CD14-positive monocyte (primary cell): ENCODE results near the gene JAM3. TPM values are rescaled to one million over a fixed set of nuclear protein-coding genes. Genes with fewer than 3 reads are reported as not detected.

ENCODE experiments used
- DNase-seq, 3 donors: peaks; one replicate each; pipeline ENCODE4 v3.0.0-alpha.2; 2011 to 2022
- H2AFZ ChIP-seq: 2 replicates; pipeline ENCODE4 v1.6.0; 2012; ENCODE audit warnings: mild to moderate bottlenecking, low read depth, low read length, inconsistent platforms; ENCODE audit not compliant: insufficient read depth, poor library complexity, severe bottlenecking
- H3K27ac ChIP-seq, 2 donors: 1 replicate in 1 of 2; 2 replicates in 1 of 2; pipeline ENCODE4 v1.5.1; 2012 to 2013; ENCODE audit warnings: low read length in 2 of 2, control low read depth in 1 of 2, inconsistent platforms in 1 of 2, low read depth in 1 of 2, mild to moderate bottlenecking in 1 of 2
- H3K27me3 ChIP-seq, 2 donors: one replicate each; pipeline versions ENCODE4 v1.6.0 to v1.6.1; 2011 to 2013; ENCODE audit warnings: low read length in 2 of 2; ENCODE audit not compliant: control insufficient read depth in 2 of 2, insufficient read depth in 2 of 2
- H3K36me3 ChIP-seq, 2 donors: replicated peaks in 1 of 2; 1 replicate in 1 of 2; 2 replicates in 1 of 2; pipeline versions ENCODE4 v1.5.1 to v1.6.1; 2012 to 2013; ENCODE audit warnings: low read length in 2 of 2, control low read depth in 1 of 2, inconsistent platforms in 1 of 2, mild to moderate bottlenecking in 1 of 2; ENCODE audit not compliant: insufficient read depth in 2 of 2, control insufficient read depth in 1 of 2
- H3K4me1 ChIP-seq, 2 donors: 1 replicate in 1 of 2; 2 replicates in 1 of 2; pipeline versions ENCODE4 v1.5.1 to v1.6.1; 2012 to 2013; ENCODE audit warnings: low read length in 2 of 2, control low read depth in 1 of 2, inconsistent platforms in 1 of 2, mild to moderate bottlenecking in 1 of 2, moderate library complexity in 1 of 2; ENCODE audit not compliant: insufficient read depth in 2 of 2, control insufficient read depth in 1 of 2
- H3K4me2 ChIP-seq: replicated peaks from 2 replicates; pipeline ENCODE3; 2012; ENCODE audit warnings: low read length, moderate library complexity, mild to moderate bottlenecking; ENCODE audit not compliant: poor library complexity, severe bottlenecking; ENCODE audit errors: extremely low read depth
- H3K4me3 ChIP-seq, 3 experiments: fragments of 200-600 bp in 1 of 3; sonication (generic) in 1 of 3; replicated peaks in 1 of 3; 1 replicate in 2 of 3; 2 replicates in 1 of 3; pipeline ENCODE4 v1.5.1; 2011 to 2013; ENCODE audit warnings: low read length in 3 of 3, mild to moderate bottlenecking in 3 of 3, control low read depth in 2 of 3, low read depth in 2 of 3, inconsistent platforms in 1 of 3, moderate library complexity in 1 of 3
- H3K79me2 ChIP-seq: 2 replicates; pipeline ENCODE4 v1.6.0; 2012; ENCODE audit warnings: mild to moderate bottlenecking, control low read depth, inconsistent platforms, low read length, moderate library complexity; ENCODE audit not compliant: insufficient read depth
- H3K9ac ChIP-seq: 2 replicates; pipeline ENCODE4 v1.6.0; 2017; ENCODE audit warnings: low read length, mild to moderate bottlenecking; ENCODE audit not compliant: insufficient read depth, poor library complexity, severe bottlenecking
- H3K9me3 ChIP-seq, 2 donors: replicated peaks in 1 of 2; 1 replicate in 1 of 2; 2 replicates in 1 of 2; pipeline versions ENCODE4 v1.5.1 to v1.6.1; 2012 to 2013; ENCODE audit warnings: low read length in 2 of 2, control low read depth in 1 of 2; ENCODE audit not compliant: control insufficient read depth in 1 of 2, insufficient read depth in 1 of 2
- H4K20me1 ChIP-seq: 2 replicates; pipeline ENCODE4 v1.6.0; 2012; ENCODE audit warnings: mild to moderate bottlenecking, low read length, control low read depth, moderate library complexity; ENCODE audit not compliant: insufficient read depth
- H3K27ac Mint-ChIP-seq, 7 donors: one replicate each; pipeline ENCODE4 v1.8.0; 2020; ENCODE audit warnings: mild to moderate bottlenecking in 7 of 7, mixed read lengths in 7 of 7, moderate library complexity in 6 of 7, inconsistent platforms in 2 of 7
- H3K27me3 Mint-ChIP-seq, 3 donors: one replicate each; pipeline ENCODE4 v1.8.0; 2021 to 2022; ENCODE audit warnings: low read depth in 3 of 3, mild to moderate bottlenecking in 3 of 3, mixed read lengths in 3 of 3, moderate library complexity in 3 of 3, inconsistent platforms in 1 of 3
- H3K36me3 Mint-ChIP-seq, 2 donors: one replicate each; pipeline ENCODE4 v1.8.0; 2020; ENCODE audit warnings: mixed read lengths in 2 of 2, inconsistent platforms in 1 of 2, mild to moderate bottlenecking in 1 of 2
- H3K4me1 Mint-ChIP-seq: one replicate; pipeline ENCODE4 v1.8.0; 2020; ENCODE audit warnings: mild to moderate bottlenecking, mixed read lengths
- H3K4me3 Mint-ChIP-seq, 2 donors: one replicate each; pipeline ENCODE4 v1.8.0; 2020; ENCODE audit warnings: mild to moderate bottlenecking in 2 of 2, mixed read lengths in 2 of 2, moderate library complexity in 1 of 2
- H3K9me3 Mint-ChIP-seq, 7 donors: one replicate each; pipeline ENCODE4 v1.8.0; 2020 to 2022; ENCODE audit warnings: mixed read lengths in 7 of 7, mild to moderate bottlenecking in 6 of 7, moderate library complexity in 6 of 7, inconsistent platforms in 2 of 7
- CTCF ChIP-seq: fragments of 200-600 bp; IDR thresholded peaks from one replicate; pipeline ENCODE4 v1.8.0; 2022; ENCODE audit warnings: antibody characterized with exemption, mild to moderate bottlenecking
- WGBS: methylation state at CpG from one replicate; pipeline ENCODE4 v1.1.5; 2013; ENCODE audit warnings: missing lambda C conversion rate; ENCODE audit not compliant: insufficient coverage; 5-methylcytosine and 5-hydroxymethylcytosine counted together
- intact Hi-C, 2 donors: fragments of 100-400 bp; cut with micrococcal nuclease; formaldehyde crosslinking; loops; one replicate each; pipeline versions ENCODE4 v1.15.0 to v1.15.1; 2023
- polyA plus RNA-seq, 3 donors: library from polyadenylated mRNA; depleted of rRNA in 1 of 3; unstranded in 2 of 3; stranded (reverse) in 1 of 3; fragments of 300-500 nt in 2 of 3; fragments of >200 nt in 1 of 3; fragmentation: Illumina TruSeq in 2 of 3; gene quantifications; 1 replicate in 2 of 3; 2 replicates in 1 of 3; pipeline ENCODE4 v1.2.3, GENCODE V29; 2012 to 2021

JAM3 gene
- polyA plus RNA-seq, 3 donors, result 0.03 to 0.25 (median 0.12) TPM

- Histone ChIP-seq H4K20me1 (no peaks in the 10 kb centered on the region), H3K27ac (no peak overlapping the region), H3K4me1 (no peaks in the 10 kb centered on the region), H3K36me3 (no peaks in the 10 kb centered on the region), H3K27me3 (peaks cover 42% of the 10 kb centered on the region in 2 donors), H2AFZ (no peak overlapping the region), H3K9me3 (peaks cover 0 to 17% of the 10 kb centered on the region in 2 donors), H3K4me3 (no peak overlapping the region), H3K4me2 (no peak overlapping the region), H3K79me2 (no peaks in the 10 kb centered on the region), H3K9ac (no peak overlapping the region)
- Mint-ChIP-seq H3K27ac (no peak overlapping the region), H3K36me3 (peaks cover 0 to 5% of the 10 kb centered on the region in 2 donors), H3K4me3 (peak overlapping the region in 1 of 2 donors; percentile 69), H3K27me3 (peaks cover 33 to 50% (median 45%) of the 10 kb centered on the region in 3 donors), H3K4me1 (peaks cover 6% of the 10 kb centered on the region), H3K9me3 (peaks cover 0 to 11% (median 7%) of the 10 kb centered on the region in 7 donors)
- intact Hi-C loops, result no loop called here
- no peak for DNase-seq
- 96% methylated on average over 8 of the region's 9 CpGs for WGBS
- no peak for TF ChIP-seq CTCF
These were observed 56.6 kb downstream of the JAM3 start for GRCh38 chr11:134125507-134125906.

- Histone ChIP-seq H3K27ac (no peak overlapping the region), H3K4me2 (no peak overlapping the region), H4K20me1 (no peaks in the 10 kb centered on the region), H3K36me3 (no peaks in the 10 kb centered on the region), H3K27me3 (peaks cover 42% of the 10 kb centered on the region in 2 donors), H3K9me3 (peaks cover 0 to 22% of the 10 kb centered on the region in 2 donors), H2AFZ (no peak overlapping the region), H3K79me2 (no peaks in the 10 kb centered on the region), H3K9ac (no peak overlapping the region), H3K4me1 (no peaks in the 10 kb centered on the region), H3K4me3 (no peak overlapping the region)
- Mint-ChIP-seq H3K4me3 (peak overlapping the region in 1 of 2 donors; percentile 42), H3K4me1 (peaks cover 3% of the 10 kb centered on the region), H3K27me3 (peaks cover 33 to 47% (median 45%) of the 10 kb centered on the region in 3 donors), H3K36me3 (peaks cover 0 to 5% of the 10 kb centered on the region in 2 donors), H3K27ac (no peak overlapping the region), H3K9me3 (peaks cover 2 to 16% (median 10%) of the 10 kb centered on the region in 7 donors)
- intact Hi-C loops, result no loop called here
- DNase-seq, result no peak
- no peak for TF ChIP-seq CTCF
- no CpG with 5 or more reads among the region's 1 CpG for WGBS
These were observed 57.4 kb downstream of the JAM3 start for GRCh38 chr11:134126217-134126822.
